MM.1S (cell line): ENCODE measurements around the gene SLC10A1.

Source experiments
- DNase-seq: peaks from one replicate; pipeline ENCODE4 v3.0.0-alpha.2; 2015
- H2AFZ ChIP-seq: fragments of 300-600 bp; sonication (generic); 2 replicates; pipeline ENCODE4 v1.6.0; 2016; ENCODE audit warnings: antibody characterized with exemption, low read length
- H3F3A ChIP-seq: fragments of 300-600 bp; sonication (generic); 2 replicates; pipeline ENCODE4 v1.6.1; 2016; ENCODE audit warnings: mild to moderate bottlenecking, antibody characterized with exemption, low read length, moderate library complexity, mixed read lengths; ENCODE audit not compliant: insufficient read depth
- H3K27ac ChIP-seq: fragments of 300-600 bp; sonication (generic); 2 replicates; pipeline ENCODE4 v1.5.1; 2016; ENCODE audit warnings: mild to moderate bottlenecking, low read length
- H3K27me3 ChIP-seq: fragments of 300-600 bp; sonication (generic); replicated peaks from 2 replicates; pipeline ENCODE4 v1.6.0; 2016; ENCODE audit warnings: low read length; ENCODE audit not compliant: insufficient read depth
- H3K36me3 ChIP-seq: fragments of 300-600 bp; sonication (generic); replicated peaks from 2 replicates; pipeline ENCODE4 v1.6.1; 2016; ENCODE audit warnings: mild to moderate bottlenecking, low read length, mixed read lengths; ENCODE audit not compliant: insufficient read depth
- H3K4me1 ChIP-seq: fragments of 300-600 bp; sonication (generic); 2 replicates; pipeline ENCODE4 v1.6.1; 2016; ENCODE audit warnings: low read length, mixed read lengths
- H3K4me2 ChIP-seq: fragments of 300-600 bp; sonication (generic); 2 replicates; pipeline ENCODE4 v1.6.0; 2016; ENCODE audit warnings: low read depth, low read length
- H3K4me3 ChIP-seq: fragments of 300-600 bp; sonication (generic); 2 replicates; pipeline ENCODE4 v1.5.1; 2016; ENCODE audit warnings: low read length, mixed read lengths
- H3K79me2 ChIP-seq: fragments of 300-600 bp; sonication (generic); 2 replicates; pipeline ENCODE4 v1.6.1; 2016; ENCODE audit warnings: mixed run types, low read length, mixed read lengths
- H3K9ac ChIP-seq: fragments of 300-600 bp; sonication (generic); 2 replicates; pipeline ENCODE4 v1.6.1; 2016; ENCODE audit warnings: low read length, mixed read lengths
- H3K9me2 ChIP-seq: fragments of 300-600 bp; sonication (generic); replicated peaks from 2 replicates; pipeline ENCODE4 v1.6.1; 2016; ENCODE audit warnings: mild to moderate bottlenecking, low read length, mixed read lengths; ENCODE audit not compliant: insufficient read depth
- H3K9me3 ChIP-seq: fragments of 300-600 bp; sonication (generic); replicated peaks from 2 replicates; pipeline ENCODE4 v1.6.1; 2016; ENCODE audit warnings: mild to moderate bottlenecking, low read length, mixed read lengths; ENCODE audit not compliant: insufficient read depth
- H4K20me1 ChIP-seq: fragments of 300-600 bp; sonication (generic); 2 replicates; pipeline ENCODE4 v1.6.1; 2016; ENCODE audit warnings: mild to moderate bottlenecking, low read length, moderate library complexity, mixed read lengths; ENCODE audit not compliant: insufficient read depth
- CTCF ChIP-seq: fragments of 300-600 bp; sonication (generic); IDR thresholded peaks from 2 replicates; pipeline ENCODE4 v1.5.1; 2016; ENCODE audit warnings: antibody characterized with exemption, low read length, mixed read lengths
- EZH2 ChIP-seq: fragments of 300-600 bp; sonication (generic); optimal IDR thresholded peaks from 2 replicates; pipeline ENCODE3; 2017; ENCODE audit warnings: low read depth, mild to moderate bottlenecking, antibody characterized with exemption, low read length, mixed read lengths
- EZH2phosphoT487 ChIP-seq: fragments of 300-600 bp; sonication (generic); IDR thresholded peaks from 2 replicates; pipeline ENCODE4 v1.6.1; 2018; ENCODE audit warnings: antibody characterized with exemption, low read length

The SLC10A1 gene

GRCh38 chr14:69775012-69775411, 22.0 kb downstream of the SLC10A1 start:
- Histone ChIP-seq H3K79me2 (peaks cover 13% of the 10 kb centered on the region), H4K20me1 (no peaks in the 10 kb centered on the region; the same call in 1 of the 2 replicates), H3K27me3 (no peaks in the 10 kb centered on the region), H2AFZ (no peak overlapping the region), H3K9ac (no peak overlapping the region), H3K9me2 (no peaks in the 10 kb centered on the region), H3K9me3 (no peaks in the 10 kb centered on the region), H3K4me1 (no peaks in the 10 kb centered on the region), H3F3A (0 out of 2 replicates have a peak, but pooled peaks cover 2% of the 10 kb centered on the region), H3K4me3 (no peak overlapping the region), H3K27ac (no peak overlapping the region), H3K4me2 (no peak overlapping the region), H3K36me3 (0 out of 2 replicates have a peak, but pooled peaks cover 12% of the 10 kb centered on the region)
- no peak for DNase-seq
- no peak for TF ChIP-seq EZH2
- no peak for TF ChIP-seq EZH2phosphoT487
- TF ChIP-seq CTCF, result no peak

DNA sequence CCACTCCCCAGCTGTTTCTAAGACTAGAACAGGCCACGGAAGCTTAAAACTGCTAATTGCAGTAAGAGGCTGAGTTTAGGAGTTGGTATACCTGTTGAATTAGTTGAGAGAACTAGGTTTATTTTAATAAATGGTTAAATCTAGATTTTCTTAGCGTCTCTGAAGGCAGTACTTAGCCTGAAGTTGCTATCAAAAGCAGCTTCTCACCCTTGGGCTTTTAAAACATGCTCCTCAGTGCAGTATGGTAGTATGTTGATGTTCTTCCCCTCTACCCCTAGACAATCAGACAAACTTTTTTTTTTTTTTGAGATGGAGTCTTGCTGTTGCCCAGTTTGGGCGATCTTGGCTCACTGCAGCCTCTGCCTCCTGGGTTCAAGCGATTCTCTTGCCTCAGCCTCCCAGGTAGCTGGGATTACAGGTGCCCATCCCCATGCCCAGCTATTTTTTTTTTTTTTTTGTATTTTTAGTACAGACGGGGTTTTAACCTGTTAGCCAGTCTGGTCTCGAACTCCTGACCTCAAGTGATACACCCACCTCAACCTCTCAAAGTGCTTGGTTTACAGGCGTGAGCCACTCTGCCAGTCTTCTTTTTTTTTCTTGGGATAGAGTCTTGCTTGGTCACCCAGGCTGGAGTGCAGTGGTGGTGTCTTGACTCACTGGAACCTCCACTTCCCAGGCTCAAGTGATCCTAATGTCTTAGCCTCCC, 23.3 kb downstream of the SLC10A1 start:
- H3K27ac ChIP-seq, result no peak overlapping the region
- peaks cover 25% of the 10 kb centered on the region for H3K36me3 ChIP-seq
- H3K4me2 ChIP-seq, result no peak overlapping the region
- H3K4me1 ChIP-seq, result 0 out of 2 replicates have a peak, but pooled peaks cover 3% of the 10 kb centered on the region
- 0 out of 2 replicates have a peak, but pooled peaks cover 2% of the 10 kb centered on the region for H3F3A ChIP-seq
- H3K4me3 ChIP-seq, result no peak overlapping the region
- no peak for DNase-seq
- no peak overlapping the region for H3K9ac ChIP-seq
- TF ChIP-seq EZH2, result no peak
- no peak overlapping the region for H2AFZ ChIP-seq
- H3K79me2 ChIP-seq, result peaks cover 25% of the 10 kb centered on the region
- H4K20me1 ChIP-seq, result no peaks in the 10 kb centered on the region; the same call in 1 of the 2 replicates
- H3K9me3 ChIP-seq, result no peaks in the 10 kb centered on the region
- H3K9me2 ChIP-seq, result no peaks in the 10 kb centered on the region
- H3K27me3 ChIP-seq, result no peaks in the 10 kb centered on the region

DNA sequence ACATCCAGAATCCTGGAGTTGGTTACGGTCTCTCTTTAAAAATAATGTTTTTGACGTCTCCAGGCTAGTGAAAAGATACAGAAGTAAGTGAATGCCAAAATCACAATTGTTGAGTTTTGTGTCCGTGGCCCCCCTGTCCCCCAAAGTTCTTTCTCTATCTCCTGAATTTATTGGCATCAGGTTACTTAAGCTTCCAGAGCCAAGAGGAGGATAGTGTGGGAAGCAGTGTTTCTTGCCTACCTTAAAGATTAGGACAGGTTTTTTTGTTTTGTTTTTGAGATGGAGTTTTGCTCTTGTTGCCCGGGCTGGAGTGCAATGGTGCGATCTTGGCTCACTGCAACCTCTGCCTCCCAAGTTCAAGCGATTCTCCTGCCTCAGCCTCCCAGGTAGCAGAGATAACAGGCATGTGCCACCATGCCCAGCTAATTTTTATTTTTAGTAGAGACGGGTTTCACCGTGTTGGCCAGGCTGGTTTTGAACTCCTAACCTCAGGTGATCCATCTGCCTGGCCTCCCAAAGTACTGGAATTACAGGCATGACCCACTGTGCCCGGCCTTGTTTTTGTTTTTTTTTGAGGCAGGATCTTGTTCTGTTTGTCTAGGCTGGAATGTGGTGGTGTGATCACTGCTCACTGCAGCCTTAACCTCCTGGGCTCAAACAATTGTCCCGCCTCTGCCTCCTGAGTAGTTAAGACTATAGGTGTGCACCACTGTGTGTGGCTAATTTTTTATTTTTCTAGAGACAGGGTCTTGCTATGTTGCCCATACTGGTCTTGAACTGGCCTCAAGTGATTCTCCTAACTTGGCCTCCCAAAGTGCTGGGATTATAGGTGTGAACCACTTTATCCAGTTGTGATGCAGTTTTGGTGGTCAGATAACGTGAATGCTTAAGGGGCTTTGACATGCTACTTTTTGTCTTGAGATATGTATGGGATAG, 24.7 kb downstream of the SLC10A1 start:
- H3K9ac ChIP-seq, result no peak overlapping the region
- no peak overlapping the region for H3K27ac ChIP-seq
- peaks cover 39% of the 10 kb centered on the region for H3K79me2 ChIP-seq
- 0 out of 2 replicates have a peak, but pooled peaks cover 4% of the 10 kb centered on the region for H3K4me1 ChIP-seq
- H3K9me2 ChIP-seq, result no peaks in the 10 kb centered on the region
- H2AFZ ChIP-seq, result no peak overlapping the region
- peaks cover 30% of the 10 kb centered on the region for H3K36me3 ChIP-seq
- peaks cover 3% of the 10 kb centered on the region; the same call in 1 of the 2 replicates for H4K20me1 ChIP-seq
- H3K4me3 ChIP-seq, result no peak overlapping the region
- no peaks in the 10 kb centered on the region for H3K9me3 ChIP-seq
- 0 out of 2 replicates have a peak, but pooled peaks cover 5% of the 10 kb centered on the region for H3F3A ChIP-seq
- no peaks in the 10 kb centered on the region for H3K27me3 ChIP-seq
- no peak for TF ChIP-seq EZH2
- no peak for TF ChIP-seq EZH2phosphoT487
- no peak for TF ChIP-seq CTCF
- no peak for DNase-seq
- H3K4me2 ChIP-seq, result no peak overlapping the region
